HCT116 (cell line): ENCODE measurements around the gene KCNIP4. TPM values are rescaled to one million over a fixed set of nuclear protein-coding genes. Genes with fewer than 3 reads are reported as not detected.

Experiments used
- ATAC-seq: fragments of 200-7000 bp; cut with Tn5 transposase; 2 replicates; pipeline ENCODE4 v1.9.1; 2020; ENCODE audit warnings: mild to moderate bottlenecking, moderate library complexity
- BruUV-seq: library from RNA; stranded (reverse); fragments of 400-500 nt; replicated peaks from 2 replicates; lab custom pipeline; 2021; lab: Mats Ljungman, UMichigan
- CTCF ChIA-PET: fragments of 300-600 bp; sonication (Branson Sonifier 250); formaldehyde crosslinking; loops from one replicate; lab custom pipeline; 2021; ENCODE audit warnings: antibody characterized with exemption; lab: Charles Lee
- POLR2A ChIA-PET: fragments of 300-600, 350-600 bp; sonication (Branson Sonifier 250); formaldehyde crosslinking; loops from one replicate; lab custom pipeline; 2021; ENCODE audit warnings: antibody characterized with exemption; lab: Charles Lee
- RAD21 ChIA-PET, 2 experiments: fragments of 300-600 bp; sonication (Branson Sonifier 250); formaldehyde crosslinking; loops; one replicate each; lab custom pipeline; 2023; ENCODE audit warnings: low total read pairs in 2 of 2; ENCODE audit not compliant: uncharacterized antibody in 2 of 2, unreplicated experiment in 2 of 2, low non-redundant PET in 1 of 2; lab: Charles Lee
- DNase-seq: peaks from one replicate; pipeline ENCODE4 v3.0.0-alpha.2; 2010; ENCODE audit warnings: low read depth, low spot score
- H2AFZ ChIP-seq: fragments of 200-600 bp; shearing (Covaris generic), sonication (generic); 2 replicates; pipeline ENCODE4 v1.6.1; 2017; ENCODE audit warnings: low read depth, mixed run types, mixed read lengths, antibody characterized with exemption, low read length; ENCODE audit not compliant: poor library complexity, severe bottlenecking
- H3K27ac ChIP-seq: 2 replicates; pipeline ENCODE4 v1.5.1; 2012; ENCODE audit warnings: low read depth, low read length
- H3K27me3 ChIP-seq: fragments of 200-600 bp; sonication (generic); 2 replicates; pipeline ENCODE4 v1.6.1; 2016; ENCODE audit warnings: mixed run types, low read length, mixed read lengths; ENCODE audit not compliant: insufficient read depth
- H3K36me3 ChIP-seq, 2 experiments: fragments of 200-500 bp in 1 of 2; fragments of 200-600 bp in 1 of 2; sonication (Bioruptor generic) in 1 of 2; sonication (generic) in 1 of 2; 2 replicates each; pipeline versions ENCODE4 v1.5.1 to v1.6.1; 2014 to 2016; ENCODE audit warnings: low read length in 2 of 2, inconsistent platforms in 1 of 2, mixed read lengths in 1 of 2, mixed run types in 1 of 2; ENCODE audit not compliant: insufficient read depth in 2 of 2, control insufficient read depth in 1 of 2
- H3K4me1 ChIP-seq, 2 experiments: fragments of 200-600 bp in 1 of 2; sonication (generic) in 1 of 2; 2 replicates each; pipeline versions ENCODE4 v1.5.1 to v1.6.1; 2012 to 2017; ENCODE audit warnings: low read length in 2 of 2, inconsistent platforms in 1 of 2, mild to moderate bottlenecking in 1 of 2, mixed read lengths in 1 of 2, mixed run types in 1 of 2, moderate library complexity in 1 of 2; ENCODE audit not compliant: insufficient read depth in 2 of 2, control insufficient read depth in 1 of 2
- H3K4me2 ChIP-seq: fragments of 200-600 bp; sonication (generic); 2 replicates; pipeline ENCODE4 v1.6.1; 2017; ENCODE audit warnings: mixed run types, low read length, mixed read lengths
- H3K4me3 ChIP-seq, 2 experiments: fragments of 200-600 bp in 1 of 2; sonication (generic) in 1 of 2; replicated peaks in 1 of 2; 2 replicates each; pipeline ENCODE4 v1.5.1; 2011 to 2016; ENCODE audit warnings: low read length in 2 of 2, control low read depth in 1 of 2, low read depth in 1 of 2, mild to moderate bottlenecking in 1 of 2, mixed read lengths in 1 of 2, mixed run types in 1 of 2
- H3K79me2 ChIP-seq: fragments of 200-600 bp; sonication (generic); 2 replicates; pipeline ENCODE4 v1.6.1; 2017; ENCODE audit warnings: mild to moderate bottlenecking, mixed run types, low read length, moderate library complexity, mixed read lengths; ENCODE audit not compliant: insufficient read depth
- H3K9ac ChIP-seq: fragments of 200-600 bp; sonication (generic); 2 replicates; pipeline ENCODE4 v1.6.1; 2016; ENCODE audit warnings: low read length, mixed read lengths
- H3K9me2 ChIP-seq: fragments of 200-600 bp; sonication (generic), shearing (Covaris generic); 2 replicates; pipeline ENCODE4 v1.6.1; 2017; ENCODE audit warnings: mixed run types, mild to moderate bottlenecking, moderate library complexity; ENCODE audit not compliant: insufficient read depth
- H3K9me3 ChIP-seq, 2 experiments: fragments of 200-500 bp in 1 of 2; fragments of 200-600 bp in 1 of 2; sonication (Bioruptor generic) in 1 of 2; sonication (generic) in 1 of 2; 2 replicates each; pipeline ENCODE4 v1.6.1; 2014 to 2017; ENCODE audit warnings: low read length in 2 of 2, mixed read lengths in 2 of 2, inconsistent platforms in 1 of 2, low read depth in 1 of 2, mild to moderate bottlenecking in 1 of 2, mixed run types in 1 of 2, moderate library complexity in 1 of 2; ENCODE audit not compliant: control insufficient read depth in 1 of 2, insufficient read depth in 1 of 2
- H4K20me1 ChIP-seq: fragments of 200-600 bp; sonication (generic), shearing (Covaris generic); 2 replicates; pipeline ENCODE4 v1.6.1; 2017; ENCODE audit warnings: mixed run types, mild to moderate bottlenecking, moderate library complexity; ENCODE audit not compliant: insufficient read depth
- CBX3 ChIP-seq: IDR thresholded peaks from 2 replicates; pipeline ENCODE4 v1.6.1; 2012; ENCODE audit warnings: low read depth
- ELF1 ChIP-seq: IDR thresholded peaks from 2 replicates; pipeline ENCODE4 v1.6.1; 2012; ENCODE audit warnings: low read depth, borderline replicate concordance
- JUND ChIP-seq: IDR thresholded peaks from 2 replicates; pipeline ENCODE4 v1.6.1; 2012
- POLR2A ChIP-seq: IDR thresholded peaks from 2 replicates; pipeline ENCODE4 v1.7.0; 2011; ENCODE audit warnings: borderline replicate concordance; ENCODE audit not compliant: insufficient read depth, insufficient read length; ENCODE audit errors: extremely low read depth
- SP1 ChIP-seq: IDR thresholded peaks from 2 replicates; pipeline ENCODE4 v1.6.1; 2012; ENCODE audit warnings: low read depth
- TCF7L2 ChIP-seq: IDR thresholded peaks from 2 replicates; pipeline ENCODE4 v1.7.0; 2011; ENCODE audit warnings: borderline replicate concordance, inconsistent platforms; ENCODE audit not compliant: insufficient read depth, insufficient read length; ENCODE audit errors: extremely low read depth
- ZNF274 ChIP-seq: fragments of 200-500 bp; sonication (Bioruptor generic); IDR thresholded peaks from 2 replicates; pipeline ENCODE4 v1.6.1; 2014; ENCODE audit warnings: mild to moderate bottlenecking, low read depth, low read length, inconsistent platforms
- intact Hi-C: fragments of 100-400 bp; cut with micrococcal nuclease; formaldehyde crosslinking; loops from 2 replicates; pipeline ENCODE4 v1.10.0; 2022
- total RNA-seq: library from RNA; stranded (reverse); gene quantifications from one replicate; pipeline ENCODE4 v1.2.1, GENCODE V29; 2021; ENCODE audit not compliant: unreplicated experiment
- TF ChIP-seq, protein P1 (sequence below): IDR thresholded peaks from 2 replicates; pipeline ENCODE4 v1.6.1; 2011; ENCODE audit warnings: mild to moderate bottlenecking, low read length, moderate library complexity; ENCODE audit not compliant: insufficient replicate concordance; ENCODE audit errors: extremely low read depth
- TF ChIP-seq, protein P2 (sequence below), 3 experiments: fragments of 200-600 bp in 1 of 3; sonication (generic) in 1 of 3; IDR thresholded peaks in 2 of 3; conservative IDR thresholded peaks in 1 of 3; 2 replicates each; pipeline ENCODE4 v1.5.1; 2012 to 2017; ENCODE audit warnings: low read depth in 2 of 3, low read length in 2 of 3, antibody characterized with exemption in 1 of 3, borderline replicate concordance in 1 of 3, control low read depth in 1 of 3, mild to moderate bottlenecking in 1 of 3, mixed read lengths in 1 of 3, mixed run types in 1 of 3, moderate library complexity in 1 of 3; ENCODE audit not compliant: insufficient read depth in 1 of 3

KCNIP4 gene
- total RNA-seq, 1 experiment from 2014 or later, result not detected

DNA sequence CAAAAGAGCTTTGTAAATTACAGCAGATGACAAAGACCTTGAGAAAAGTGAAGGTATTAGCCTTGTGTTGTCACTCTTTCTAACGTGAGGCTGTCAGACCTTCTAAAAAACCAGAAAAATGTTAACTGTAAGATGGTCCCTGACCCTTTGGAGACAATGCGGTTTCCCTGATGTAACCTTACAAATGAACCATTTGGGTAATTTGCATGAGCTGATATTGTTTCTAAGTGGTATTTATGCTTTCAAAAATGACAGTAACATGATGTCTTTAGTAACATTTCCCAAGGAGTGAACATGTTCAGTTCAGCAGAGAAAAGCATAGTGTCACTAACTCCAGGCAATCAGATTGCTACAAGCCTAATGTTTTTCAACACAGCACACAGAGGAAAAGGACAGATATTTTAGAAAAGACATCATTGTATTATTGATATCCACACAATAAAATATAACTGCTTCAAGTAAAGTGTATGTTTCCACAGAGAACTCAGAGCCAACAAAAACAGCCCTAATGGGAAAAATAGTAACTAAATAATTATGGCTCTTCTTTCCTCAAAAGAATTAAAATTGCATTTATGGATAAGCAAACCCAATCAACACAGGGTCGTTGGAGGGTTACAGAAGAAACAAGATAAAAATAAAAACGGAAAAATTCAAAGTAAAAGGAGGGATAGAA is 434.4 kb downstream of the KCNIP4 start:
- no peak for ATAC-seq
- CTCF ChIA-PET, result no interaction called here
- intact Hi-C loops, result no loop called here
- Histone ChIP-seq H3K4me1 (no peaks in the 10 kb centered on the region), H3K27ac (no peak overlapping the region), H3K4me2 (no peak overlapping the region), H3K9ac (no peak overlapping the region), H3K9me3 (no peaks in the 10 kb centered on the region; a peak in 1 of 4 replicates), H3K27me3 (no peaks in the 10 kb centered on the region), H2AFZ (no peak overlapping the region), H3K4me3 (no peak overlapping the region), H3K36me3 (no peaks in the 10 kb centered on the region), H4K20me1 (no peaks in the 10 kb centered on the region), H3K9me2 (no peaks in the 10 kb centered on the region), H3K79me2 (no peaks in the 10 kb centered on the region)
- POLR2A ChIA-PET, result no interaction called here
- RAD21 ChIA-PET, result no interaction called here
- DNase-seq, result no peak
- TF ChIP-seq CBX3, result no peak
- TF ChIP-seq JUND, result no peak
- TF ChIP-seq SP1, result no peak
- TF ChIP-seq TCF7L2, result no peak
- TF ChIP-seq, protein P1, sequence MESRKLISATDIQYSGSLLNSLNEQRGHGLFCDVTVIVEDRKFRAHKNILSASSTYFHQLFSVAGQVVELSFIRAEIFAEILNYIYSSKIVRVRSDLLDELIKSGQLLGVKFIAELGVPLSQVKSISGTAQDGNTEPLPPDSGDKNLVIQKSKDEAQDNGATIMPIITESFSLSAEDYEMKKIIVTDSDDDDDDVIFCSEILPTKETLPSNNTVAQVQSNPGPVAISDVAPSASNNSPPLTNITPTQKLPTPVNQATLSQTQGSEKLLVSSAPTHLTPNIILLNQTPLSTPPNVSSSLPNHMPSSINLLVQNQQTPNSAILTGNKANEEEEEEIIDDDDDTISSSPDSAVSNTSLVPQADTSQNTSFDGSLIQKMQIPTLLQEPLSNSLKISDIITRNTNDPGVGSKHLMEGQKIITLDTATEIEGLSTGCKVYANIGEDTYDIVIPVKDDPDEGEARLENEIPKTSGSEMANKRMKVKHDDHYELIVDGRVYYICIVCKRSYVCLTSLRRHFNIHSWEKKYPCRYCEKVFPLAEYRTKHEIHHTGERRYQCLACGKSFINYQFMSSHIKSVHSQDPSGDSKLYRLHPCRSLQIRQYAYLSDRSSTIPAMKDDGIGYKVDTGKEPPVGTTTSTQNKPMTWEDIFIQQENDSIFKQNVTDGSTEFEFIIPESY, result no peak
- TF ChIP-seq POLR2A, result no peak
- no peak for TF ChIP-seq ELF1
- no peak for TF ChIP-seq ZNF274
- TF ChIP-seq, protein P2, sequence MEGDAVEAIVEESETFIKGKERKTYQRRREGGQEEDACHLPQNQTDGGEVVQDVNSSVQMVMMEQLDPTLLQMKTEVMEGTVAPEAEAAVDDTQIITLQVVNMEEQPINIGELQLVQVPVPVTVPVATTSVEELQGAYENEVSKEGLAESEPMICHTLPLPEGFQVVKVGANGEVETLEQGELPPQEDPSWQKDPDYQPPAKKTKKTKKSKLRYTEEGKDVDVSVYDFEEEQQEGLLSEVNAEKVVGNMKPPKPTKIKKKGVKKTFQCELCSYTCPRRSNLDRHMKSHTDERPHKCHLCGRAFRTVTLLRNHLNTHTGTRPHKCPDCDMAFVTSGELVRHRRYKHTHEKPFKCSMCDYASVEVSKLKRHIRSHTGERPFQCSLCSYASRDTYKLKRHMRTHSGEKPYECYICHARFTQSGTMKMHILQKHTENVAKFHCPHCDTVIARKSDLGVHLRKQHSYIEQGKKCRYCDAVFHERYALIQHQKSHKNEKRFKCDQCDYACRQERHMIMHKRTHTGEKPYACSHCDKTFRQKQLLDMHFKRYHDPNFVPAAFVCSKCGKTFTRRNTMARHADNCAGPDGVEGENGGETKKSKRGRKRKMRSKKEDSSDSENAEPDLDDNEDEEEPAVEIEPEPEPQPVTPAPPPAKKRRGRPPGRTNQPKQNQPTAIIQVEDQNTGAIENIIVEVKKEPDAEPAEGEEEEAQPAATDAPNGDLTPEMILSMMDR (IDR thresholded peaks at IDR 0.05 in 2 of 3, conservative IDR thresholded peaks at IDR 0.05 in 1 of 3; ENCODE audit: borderline replicate concordance in 1 of 3, insufficient read depth in 1 of 3, low read depth in 2 of 3, low read length in 2 of 3), result no peak
- no TSS peak for BruUV-seq
